HEK293T (cell line): Measurements from ENCODE around the gene PCDH7.

ENCODE experiments used
- CTCF ChIA-PET: fragments of 350-600 bp; formaldehyde crosslinking; extraction: SDS; loops from one replicate; lab custom pipeline; 2021; ENCODE audit warnings: antibody characterized with exemption, inconsistent platforms; lab: Yijun Ruan, JAX
- POLR2A ChIA-PET: fragments of 350-600 bp; formaldehyde crosslinking; extraction: SDS; loops from one replicate; lab custom pipeline; 2020; ENCODE audit warnings: antibody characterized with exemption, inconsistent platforms; lab: Yijun Ruan, JAX
- DNase-seq: peaks from one replicate; pipeline ENCODE4 v3.0.0; 2012; ENCODE audit warnings: mixed read lengths; ENCODE audit errors: extremely low spot score
- ARNT ChIP-seq: fragments of 450-650 bp; IDR thresholded peaks from 2 replicates; pipeline ENCODE4 v1.6.1; 2017; ENCODE audit warnings: mild to moderate bottlenecking
- BHLHE40 ChIP-seq: fragments of 450-650 bp; IDR thresholded peaks from 2 replicates; pipeline ENCODE4 v1.6.1; 2016; ENCODE audit warnings: mild to moderate bottlenecking, moderate library complexity, borderline replicate concordance
- CTBP1 ChIP-seq: fragments of 450-650 bp; IDR thresholded peaks from 2 replicates; pipeline ENCODE4 v1.6.1; 2016; ENCODE audit warnings: borderline replicate concordance
- ELF4 ChIP-seq: fragments of 450-650 bp; IDR thresholded peaks from 2 replicates; pipeline ENCODE4 v1.6.1; 2017; ENCODE audit warnings: antibody characterized with exemption
- FOXA1 ChIP-seq: fragments of 450-650 bp; IDR thresholded peaks from 2 replicates; pipeline ENCODE4 v1.6.1; 2016; ENCODE audit warnings: mild to moderate bottlenecking
- FOXK2 ChIP-seq: fragments of 450-650 bp; IDR thresholded peaks from 2 replicates; pipeline ENCODE4 v1.6.1; 2016; ENCODE audit warnings: mild to moderate bottlenecking
- FOXM1 ChIP-seq: fragments of 450-650 bp; IDR thresholded peaks from 2 replicates; pipeline ENCODE4 v1.6.1; 2017; ENCODE audit warnings: mild to moderate bottlenecking, borderline replicate concordance
- HDGF ChIP-seq: fragments of 450-650 bp; IDR thresholded peaks from 2 replicates; pipeline ENCODE4 v1.6.1; 2017; ENCODE audit warnings: antibody characterized with exemption, borderline replicate concordance
- L3MBTL2 ChIP-seq: fragments of 450-650 bp; conservative IDR thresholded peaks from 2 replicates; pipeline ENCODE4 v1.6.1; 2016; ENCODE audit warnings: mild to moderate bottlenecking
- LEF1 ChIP-seq: fragments of 450-650 bp; IDR thresholded peaks from 2 replicates; pipeline ENCODE4 v1.6.1; 2017; ENCODE audit warnings: mild to moderate bottlenecking, borderline replicate concordance
- NFRKB ChIP-seq: fragments of 450-650 bp; IDR thresholded peaks from 2 replicates; pipeline ENCODE4 v1.6.1; 2016; ENCODE audit warnings: mild to moderate bottlenecking, moderate library complexity
- PKNOX1 ChIP-seq: fragments of 450-650 bp; IDR thresholded peaks from 2 replicates; pipeline ENCODE4 v1.6.1; 2016
- SP1 ChIP-seq: fragments of 450-650 bp; IDR thresholded peaks from 2 replicates; pipeline ENCODE4 v1.6.1; 2017
- SUZ12 ChIP-seq: fragments of 450-650 bp; IDR thresholded peaks from 2 replicates; pipeline ENCODE4 v1.6.1; 2016; ENCODE audit warnings: mild to moderate bottlenecking
- TARDBP ChIP-seq: fragments of 450-650 bp; IDR thresholded peaks from 2 replicates; pipeline ENCODE4 v1.6.1; 2016
- ZNF384 ChIP-seq: fragments of 450-650 bp; IDR thresholded peaks from 2 replicates; pipeline ENCODE4 v1.6.1; 2016

The PCDH7 gene

GRCh38 chr4:30720661-30721184, 554 bp downstream of the PCDH7 start:
- no peak for DNase-seq
- TF ChIP-seq L3MBTL2 (no peak), CTBP1 (no peak), ARNT (no peak), HDGF (no peak)
- ChIA-PET POLR2A (no interaction called here), CTCF (interaction anchor here (0.7 kb wide), 2 partner anchors 47 to 127 kb away, joined by 3 read pairs; no protein-coding TSS in a partner anchor)

- no peak for DNase-seq
- TF ChIP-seq FOXM1: no peak
- TF ChIP-seq PKNOX1: no peak
- peak; percentile 61 for TF ChIP-seq L3MBTL2
- POLR2A ChIA-PET: interaction anchor here (0.5 to 0.9 kb wide), 2 partner anchors 126 to 226 kb away, joined by 3 to 5 read pairs; no protein-coding TSS in a partner anchor
- CTCF ChIA-PET: interaction anchor here (0.5 to 1.2 kb wide), 5 partner anchors 47 to 328 kb away, joined by 3 read pairs; no protein-coding TSS in a partner anchor
Measured at GRCh38 chr4:30721185-30722091, 1.3 kb downstream of the PCDH7 start.

- TF ChIP-seq TARDBP: no peak
- DNase-seq: no peak
- ChIA-PET POLR2A (interaction anchor here (0.5 to 0.9 kb wide), 2 partner anchors 125 to 226 kb away, joined by 3 to 5 read pairs; no protein-coding TSS in a partner anchor), CTCF (interaction anchor here (0.5 to 1.2 kb wide), 3 partner anchors 57 to 328 kb away, joined by 3 read pairs; no protein-coding TSS in a partner anchor)
Measured at GRCh38 chr4:30722092-30722358, 1.9 kb downstream of the PCDH7 start.

- ChIA-PET CTCF (interaction anchor here (1.2 kb wide), 1 partner anchor 245 kb away, joined by 3 read pairs; no protein-coding TSS in a partner anchor), POLR2A (no interaction called here)
- TF ChIP-seq ARNT (no peak), ZNF384 (no peak), CTBP1 (no peak), NFRKB (no peak), BHLHE40 (no peak), L3MBTL2 (no peak), FOXA1 (no peak), SUZ12 (no peak), FOXK2 (no peak), PKNOX1 (no peak), ELF4 (no peak), TARDBP (no peak), SP1 (no peak), FOXM1 (no peak), LEF1 (no peak)
- DNase-seq: no peak
Measured at GRCh38 chr4:30722359-30723200, 2.4 kb downstream of the PCDH7 start.

GRCh38 chr4:30723201-30723955, 3.2 kb downstream of the PCDH7 start:
- ChIA-PET CTCF (no interaction called here), POLR2A (no interaction called here)
- TF ChIP-seq FOXK2: no peak
- TF ChIP-seq PKNOX1: no peak
- TF ChIP-seq TARDBP: no peak
- no peak for TF ChIP-seq ARNT
- no peak for TF ChIP-seq HDGF
- TF ChIP-seq SUZ12: no peak
- TF ChIP-seq ELF4: no peak
- no peak for TF ChIP-seq L3MBTL2
- TF ChIP-seq CTBP1: no peak
- TF ChIP-seq NFRKB: no peak
- no peak for TF ChIP-seq ZNF384
- TF ChIP-seq SP1: no peak
- no peak for TF ChIP-seq LEF1
- no peak for TF ChIP-seq FOXA1
- no peak for TF ChIP-seq BHLHE40
- no peak for TF ChIP-seq FOXM1
- no peak for DNase-seq
